KBM-7 (cell line): ENCODE results near the gene ITSN1.
"Not testable (repeated sequence)": the region's sequence is repeated elsewhere in the genome, so short reads cannot be mapped to it uniquely, and the experiment has no call there.

Experiments
- DNase-seq: peaks from one replicate; pipeline ENCODE4 v3.0.0-alpha.2; 2015
- in situ Hi-C: fragments of 300-500 bp; cut with MboI; formaldehyde crosslinking; loops from 2 replicates; pipeline ENCODE4 v1.14.3; 2020; ENCODE audit warnings: low sequenced_read_pairs, low pct_unique_long_range_greater_than_20kb, mixed read lengths

ITSN1 gene

GRCh38 chr21:33700491-33700890, 58.2 kb downstream of the ITSN1 start:
- in situ Hi-C loops = no loop called here
- no peak for DNase-seq

GRCh38 chr21:33703750-33704606, 61.7 kb downstream of the ITSN1 start:
- in situ Hi-C loops = no loop called here
- no peak for DNase-seq

- in situ Hi-C loops = no loop called here
- DNase-seq = no peak
Measured at GRCh38 chr21:33707846-33708245, 65.5 kb downstream of the ITSN1 start.

GRCh38 chr21:33708874-33709273, 66.6 kb downstream of the ITSN1 start:
- no peak for DNase-seq
- in situ Hi-C loops = no loop called here

GRCh38 chr21:33712022-33712803, 69.9 kb downstream of the ITSN1 start:
- in situ Hi-C loops = no loop called here
- no peak for DNase-seq

- DNase-seq = no peak
- in situ Hi-C loops = no loop called here
Measured at GRCh38 chr21:33721081-33721480, 78.8 kb downstream of the ITSN1 start.

GRCh38 chr21:33729139-33729538, 86.8 kb downstream of the ITSN1 start:
- in situ Hi-C loops, DNase-seq: not testable (repeated sequence)

- no peak for DNase-seq
- in situ Hi-C loops = no loop called here
Measured at GRCh38 chr21:33729641-33730040, 87.3 kb downstream of the ITSN1 start.

- DNase-seq = no peak
- in situ Hi-C loops = no loop called here
Measured at GRCh38 chr21:33731447-33731846, 89.1 kb downstream of the ITSN1 start.

GRCh38 chr21:33732038-33732437, 89.7 kb downstream of the ITSN1 start:
- in situ Hi-C loops = no loop called here
- DNase-seq = no peak

- in situ Hi-C loops = no loop called here
- DNase-seq = peak; percentile 18
Measured at GRCh38 chr21:33733601-33734000, 91.3 kb downstream of the ITSN1 start.

- in situ Hi-C loops = no loop called here
- DNase-seq = no peak
Measured at GRCh38 chr21:33734291-33734690, 92.0 kb downstream of the ITSN1 start.

- in situ Hi-C loops = no loop called here
- no peak for DNase-seq
Measured at GRCh38 chr21:33734818-33735217, 92.5 kb downstream of the ITSN1 start.

GRCh38 chr21:33736569-33736968, 94.3 kb downstream of the ITSN1 start:
- in situ Hi-C loops = no loop called here

GRCh38 chr21:33739701-33740100, 97.4 kb downstream of the ITSN1 start:
- DNase-seq = no peak
- in situ Hi-C loops = no loop called here

More at GRCh38 chr21:33736569-33736968, 94.3 kb downstream of the ITSN1 start:
- no peak for DNase-seq

- peak; percentile 9 for DNase-seq
- in situ Hi-C loops = no loop called here
Measured at GRCh38 chr21:33747420-33747819, 105.1 kb downstream of the ITSN1 start.

- in situ Hi-C loops = no loop called here
- DNase-seq = no peak
Measured at GRCh38 chr21:33748903-33749302, 106.6 kb downstream of the ITSN1 start.

GRCh38 chr21:33750017-33750416, 107.7 kb downstream of the ITSN1 start:
- in situ Hi-C loops = no loop called here
- DNase-seq = no peak

- in situ Hi-C loops = no loop called here
- DNase-seq = no peak
Measured at GRCh38 chr21:33751120-33751519, 108.8 kb downstream of the ITSN1 start.

GRCh38 chr21:33751533-33751932, 109.2 kb downstream of the ITSN1 start:
- no peak for DNase-seq
- in situ Hi-C loops = no loop called here
